Neural cell (in vitro differentiated cells): ENCODE measurements around the gene NRF1. TPM values are rescaled to one million over a fixed set of nuclear protein-coding genes. Genes with fewer than 3 reads are reported as not detected.

Source experiments
- polyA plus RNA-seq: library from polyadenylated mRNA; depleted of rRNA; stranded (reverse); fragments of >200 nt; gene quantifications from 2 replicates; pipeline ENCODE4 v1.2.3, GENCODE V29; 2014
- small RNA-seq, 3 experiments: library from RNA; depleted of rRNA; stranded (forward); fragments of <200 nt; gene quantifications; one replicate each; pipeline ENCODE3, GENCODE V24; 2012

The NRF1 gene
- polyA plus RNA-seq, 1 donor from 2014 or later, result 13.2 TPM

Small RNA genes lying within 50 kb of the gene (small RNA-seq; reads per million reads assigned to genes)
- gene MIR182, result 670 to 1,627 (median 1,461) reads per million in 3 experiments
- 157 to 211 (median 209) reads per million in 3 experiments for gene MIR183
- 11.5 to 43.1 (median 29.4) reads per million in 3 experiments for gene MIR96

Other genes with a start within 250 kb of the NRF1 start
- gene STRIP2, start 177.3 kb upstream of the NRF1 start, polyA plus RNA-seq, result 7.4 and 8.0 TPM in 2 replicates
- gene SMKR1, start 109.2 kb upstream of the NRF1 start, polyA plus RNA-seq, result 3.4 and 8.5 TPM in 2 replicates